Raji (cell line): ENCODE measurements around the gene PPCDC.

Source experiments
- POLR2A ChIP-seq: IDR thresholded peaks from 2 replicates; pipeline ENCODE4 v1.6.1; 2011; ENCODE audit warnings: low read depth, low read length, control low read depth; ENCODE audit not compliant: insufficient read depth

Gene PPCDC

GRCh38 chr15:74997141-74997540, 26.2 kb upstream of the PPCDC start:
- TF ChIP-seq POLR2A: no peak

DNA sequence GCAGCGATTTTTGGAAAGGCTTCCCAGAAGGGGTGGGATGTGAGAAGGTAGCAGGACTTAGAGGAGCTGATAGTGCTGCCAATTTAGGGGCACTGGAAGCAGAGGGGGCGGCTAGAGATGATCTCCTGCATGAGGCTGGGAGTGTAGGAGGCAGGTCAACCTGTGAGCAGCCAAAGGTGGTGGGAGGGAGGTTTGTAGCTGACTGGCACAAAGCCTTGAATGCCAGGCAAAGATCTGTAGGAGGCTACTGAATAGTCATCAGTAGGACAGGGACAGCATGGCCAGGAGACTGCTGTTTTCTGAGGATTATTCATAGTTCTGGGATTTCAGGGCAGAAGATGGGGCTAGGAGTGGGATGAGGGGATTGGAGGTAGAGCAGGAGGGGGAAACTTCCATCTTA, 25.8 kb upstream of the PPCDC start:
- TF ChIP-seq POLR2A: no peak

- no peak for TF ChIP-seq POLR2A
Measured at GRCh38 chr15:75001310-75001709, 22.1 kb upstream of the PPCDC start.

GRCh38 chr15:75002398-75002797, 21.0 kb upstream of the PPCDC start:
- no peak for TF ChIP-seq POLR2A

DNA sequence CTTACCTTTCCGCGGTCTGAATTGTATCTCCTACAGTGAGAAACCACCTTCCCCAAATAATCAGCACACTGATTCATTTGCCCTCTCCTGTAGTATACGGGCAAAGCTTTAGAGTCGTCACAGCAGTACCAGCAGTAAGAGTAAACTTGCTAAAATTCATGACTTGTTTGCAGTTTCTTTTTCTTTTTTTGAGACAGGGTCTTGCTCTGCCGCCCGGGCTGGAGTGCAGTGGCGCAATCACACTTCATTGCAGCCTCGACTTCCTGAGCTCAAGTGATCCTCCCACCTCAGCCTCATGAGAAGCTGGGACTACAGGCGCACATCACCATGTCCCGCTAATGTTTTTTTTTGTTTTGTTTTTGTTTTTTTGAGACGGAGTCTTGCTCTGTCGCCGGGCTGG, 16.2 kb upstream of the PPCDC start:
- no peak for TF ChIP-seq POLR2A

- TF ChIP-seq POLR2A: no peak
Measured at GRCh38 chr15:75008221-75008625, 15.2 kb upstream of the PPCDC start.

- no peak for TF ChIP-seq POLR2A
Measured at GRCh38 chr15:75008629-75009326, 14.6 kb upstream of the PPCDC start.

DNA sequence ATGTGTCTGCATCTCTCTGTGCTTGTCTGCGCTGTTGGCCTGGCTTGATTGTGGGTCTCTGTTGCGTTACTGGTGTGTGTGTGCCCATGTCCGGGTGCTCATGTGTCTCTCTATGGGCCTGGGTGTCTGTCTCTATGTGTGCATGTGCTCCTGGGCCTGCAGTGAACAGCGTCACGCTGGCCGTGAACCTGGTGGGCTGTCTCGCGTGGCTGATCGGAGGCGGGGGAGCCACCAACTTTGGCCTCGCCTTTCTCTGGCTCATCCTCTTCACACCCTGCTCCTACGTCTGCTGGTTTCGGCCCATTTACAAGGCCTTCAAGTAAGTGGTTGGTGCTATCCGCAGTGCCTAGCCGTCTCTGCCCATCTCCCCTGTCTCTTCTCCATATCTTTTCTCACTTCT, 7.0 kb upstream of the PPCDC start:
- TF ChIP-seq POLR2A: no peak

- no peak for TF ChIP-seq POLR2A
Measured at GRCh38 chr15:75019916-75020315, 3.5 kb upstream of the PPCDC start.

GRCh38 chr15:75021341-75021740, 2.0 kb upstream of the PPCDC start:
- no peak for TF ChIP-seq POLR2A

DNA sequence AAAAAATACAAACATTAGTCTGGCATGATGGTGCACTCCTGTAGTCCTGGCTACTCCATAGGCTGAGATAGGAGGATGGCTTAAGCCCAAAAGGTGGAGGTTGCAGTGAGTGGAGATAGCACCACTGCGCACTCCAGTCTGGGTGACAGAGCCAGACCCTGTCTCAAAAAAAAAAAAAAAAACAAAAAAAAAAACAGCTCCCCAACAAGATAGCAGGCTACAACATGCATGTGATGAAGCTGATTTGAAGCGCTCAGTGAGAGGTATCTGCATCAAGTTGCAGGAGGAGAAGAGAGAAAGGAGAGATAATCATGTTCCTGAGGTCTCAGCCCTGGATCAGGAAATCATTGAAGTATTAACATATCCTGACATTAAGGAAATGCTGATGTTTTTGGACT, 608 bp upstream of the PPCDC start:
- TF ChIP-seq POLR2A: no peak

DNA sequence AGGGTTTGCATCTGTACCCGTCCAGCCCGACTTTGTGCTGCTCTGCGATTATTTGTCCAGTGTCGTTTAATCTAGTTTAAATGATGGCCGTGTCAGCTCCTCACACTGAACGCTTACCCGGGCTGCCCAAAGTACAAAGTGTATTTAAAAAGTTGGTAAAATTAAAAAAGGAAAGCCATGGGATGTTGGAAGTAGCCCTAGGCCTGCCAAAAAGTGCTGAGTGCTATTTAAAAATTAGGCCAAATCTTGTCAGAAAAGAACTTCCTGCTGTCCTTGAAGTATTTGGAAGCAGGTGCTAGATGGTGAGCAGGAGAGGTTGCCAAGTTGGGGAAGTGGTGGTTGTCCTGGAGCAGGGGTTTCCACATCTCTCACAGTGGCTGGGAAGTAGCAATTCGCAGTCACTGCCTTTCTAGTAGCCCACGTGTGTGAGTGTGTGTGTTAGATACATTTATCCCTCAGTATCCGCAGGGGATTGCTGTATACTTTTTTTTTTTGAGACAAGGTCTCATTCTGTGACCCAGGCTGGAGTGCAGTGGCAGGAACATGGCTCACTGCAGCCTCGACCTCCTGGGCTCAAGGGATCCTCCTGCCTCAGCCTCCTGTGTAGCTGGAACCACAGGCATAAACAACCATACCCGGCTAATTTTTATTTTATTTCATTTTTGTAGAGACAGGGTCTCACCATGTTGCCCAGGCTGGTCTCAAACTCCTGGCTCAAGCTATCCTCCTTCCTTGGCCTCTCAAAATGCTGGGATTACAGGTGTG, 664 bp downstream of the PPCDC start:
- TF ChIP-seq POLR2A: no peak

- TF ChIP-seq POLR2A: no peak
Measured at GRCh38 chr15:75025107-75025506, 1.7 kb downstream of the PPCDC start.

DNA sequence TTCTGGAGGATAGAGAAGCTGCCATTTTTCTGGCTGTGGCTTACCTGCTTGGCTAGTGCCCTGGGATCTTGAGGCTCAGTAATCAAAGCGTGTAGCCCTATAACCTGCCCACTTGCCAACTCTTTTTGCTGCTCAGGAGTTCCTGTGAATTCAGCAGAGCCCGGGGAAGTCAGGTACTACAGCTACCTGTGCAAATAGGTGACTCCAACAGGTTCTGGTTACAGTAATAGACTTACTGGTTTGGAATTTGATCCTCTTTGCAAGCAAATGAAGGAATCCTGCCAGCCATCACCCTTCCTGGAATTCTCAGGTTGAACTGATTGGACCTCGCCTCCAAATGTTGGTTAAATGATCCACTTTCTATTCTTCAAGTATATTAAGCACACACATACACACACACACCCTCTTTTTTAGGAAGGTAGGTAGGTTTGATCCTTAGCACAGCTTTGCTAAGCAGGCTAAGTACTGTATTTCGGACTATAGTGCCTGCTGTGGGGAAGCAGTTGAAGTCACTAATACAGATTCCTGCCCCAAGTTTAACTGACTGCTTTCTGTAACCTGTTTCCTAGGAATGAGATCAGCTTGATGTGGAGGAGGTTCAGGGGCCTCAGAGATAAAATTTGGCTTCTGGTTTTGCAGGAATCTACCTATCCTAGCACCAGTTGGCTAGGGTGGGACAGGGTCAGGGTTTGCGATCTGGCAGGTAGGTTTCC, 2.3 kb downstream of the PPCDC start:
- TF ChIP-seq POLR2A: no peak

- no peak for TF ChIP-seq POLR2A
Measured at GRCh38 chr15:75027551-75027950, 4.2 kb downstream of the PPCDC start.

GRCh38 chr15:75028991-75029377, 5.6 kb downstream of the PPCDC start:
- TF ChIP-seq POLR2A: no peak

DNA sequence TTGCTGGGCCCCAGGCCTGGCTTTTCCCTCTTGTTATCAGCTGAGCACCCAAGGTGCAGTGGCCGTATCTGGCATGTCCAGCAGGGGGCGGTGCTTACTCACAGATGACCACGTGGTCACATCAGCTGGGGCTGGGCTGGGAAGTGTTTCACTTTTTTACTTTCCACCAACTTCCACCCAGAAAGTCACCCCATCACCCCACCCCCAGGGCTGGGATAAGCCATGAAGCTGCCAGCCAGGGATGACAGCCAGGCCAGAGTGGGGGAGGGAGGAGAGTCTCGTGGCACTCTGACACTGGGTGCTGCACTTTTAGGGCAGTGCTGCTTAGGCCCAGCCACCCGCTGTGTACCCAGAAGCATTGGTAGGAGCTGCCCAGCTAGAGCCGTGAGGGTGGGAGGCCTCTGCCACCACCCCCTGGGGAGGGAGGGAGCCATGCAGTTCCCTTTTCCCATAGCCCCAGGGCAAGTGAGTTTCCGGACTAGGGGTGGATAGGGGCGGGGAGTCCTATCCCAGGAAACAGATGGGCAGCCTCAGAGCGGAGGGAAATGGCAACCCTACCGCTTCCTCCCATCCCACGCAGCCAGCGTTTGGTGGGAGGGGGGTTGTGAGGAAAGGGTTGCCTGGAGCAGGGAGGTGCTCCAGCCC, 6.1 kb downstream of the PPCDC start:
- TF ChIP-seq POLR2A: no peak
